Neural cell (in vitro differentiated cells): Measurements from ENCODE around the gene RBMS3. TPM values are rescaled to one million over a fixed set of nuclear protein-coding genes. Genes with fewer than 3 reads are reported as not detected.

Experiments used
- H2AFZ ChIP-seq: fragments of 200-600, 300-800 bp; sonication (generic), shearing (Covaris generic); 2 replicates; pipeline ENCODE4 v1.6.0; 2014; ENCODE audit warnings: low read depth, mild to moderate bottlenecking, antibody characterized with exemption, low read length, moderate library complexity
- H3F3A ChIP-seq: fragments of 200-600 bp; shearing (Covaris generic); 2 replicates; pipeline ENCODE4 v1.6.1; 2016; ENCODE audit warnings: mild to moderate bottlenecking, moderate library complexity, mixed read lengths, antibody characterized with exemption, low read length; ENCODE audit not compliant: insufficient read depth, poor library complexity, severe bottlenecking
- H3K27ac ChIP-seq: fragments of 200-600, 300-800 bp; sonication (generic), shearing (Covaris generic); 2 replicates; pipeline ENCODE4 v1.5.1; 2014; ENCODE audit warnings: mild to moderate bottlenecking, low read length, moderate library complexity
- H3K27me3 ChIP-seq: fragments of 300-800, 200-600 bp; sonication (generic), shearing (Covaris generic); 2 replicates; pipeline ENCODE4 v1.6.0; 2014; ENCODE audit warnings: mild to moderate bottlenecking, low read depth, low read length, moderate library complexity; ENCODE audit not compliant: insufficient read depth
- H3K36me3 ChIP-seq: fragments of 300-800, 200-600 bp; sonication (generic), shearing (Covaris generic); 2 replicates; pipeline ENCODE4 v1.5.1; 2014; ENCODE audit warnings: mild to moderate bottlenecking, antibody characterized with exemption, low read length, moderate library complexity; ENCODE audit not compliant: insufficient read depth
- H3K4me2 ChIP-seq: fragments of 300-800, 200-600 bp; sonication (generic), shearing (Covaris generic); 2 replicates; pipeline ENCODE4 v1.6.0; 2014; ENCODE audit warnings: mild to moderate bottlenecking, low read length
- H3K4me3 ChIP-seq: fragments of 300-800, 200-600 bp; sonication (generic), shearing (Covaris generic); 2 replicates; pipeline ENCODE4 v1.5.1; 2014; ENCODE audit warnings: mild to moderate bottlenecking, low read length, moderate library complexity
- H3K79me2 ChIP-seq: fragments of 200-600 bp; shearing (Covaris generic); replicated peaks from 2 replicates; pipeline ENCODE4 v1.6.0; 2014; ENCODE audit warnings: mild to moderate bottlenecking, low read length, moderate library complexity; ENCODE audit not compliant: insufficient read depth
- H3K9ac ChIP-seq: fragments of 300-800, 200-600 bp; sonication (generic), shearing (Covaris generic); 2 replicates; pipeline ENCODE4 v1.6.1; 2016; ENCODE audit warnings: mild to moderate bottlenecking, low read length, mixed read lengths
- H3K9me2 ChIP-seq: fragments of 200-600 bp; shearing (Covaris generic); 2 replicates; pipeline ENCODE4 v1.6.1; 2016; ENCODE audit warnings: mild to moderate bottlenecking, low read length, mixed read lengths; ENCODE audit not compliant: insufficient read depth
- H3K9me3 ChIP-seq: fragments of 200-600, 300-800 bp; sonication (generic), shearing (Covaris generic); 2 replicates; pipeline ENCODE4 v1.6.1; 2016; ENCODE audit warnings: mild to moderate bottlenecking, mixed run types, low read length, moderate library complexity, mixed read lengths
- H4K20me1 ChIP-seq: fragments of 200-600 bp; shearing (Covaris generic); 2 replicates; pipeline ENCODE4 v1.6.1; 2016; ENCODE audit warnings: mild to moderate bottlenecking, mixed run types; ENCODE audit not compliant: insufficient read depth
- CTCF ChIP-seq: fragments of 450-650 bp; IDR thresholded peaks from 2 replicates; pipeline ENCODE4 v1.5.1; 2014; ENCODE audit warnings: antibody characterized with exemption, mild to moderate bottlenecking, moderate library complexity; ENCODE audit not compliant: poor library complexity, severe bottlenecking
- EP300 ChIP-seq: fragments of 450-650 bp; conservative IDR thresholded peaks from 2 replicates; pipeline ENCODE4 v1.6.1; 2014; ENCODE audit warnings: antibody characterized with exemption, mild to moderate bottlenecking, moderate library complexity; ENCODE audit not compliant: poor library complexity, severe bottlenecking
- EZH2 ChIP-seq: fragments of 200-600, 300-800 bp; shearing (Covaris generic), sonication (generic); IDR thresholded peaks from 2 replicates; pipeline ENCODE4 v1.6.1; 2014; ENCODE audit warnings: antibody characterized with exemption, low read length, borderline replicate concordance, mild to moderate bottlenecking; ENCODE audit not compliant: insufficient read depth, poor library complexity, severe bottlenecking
- MXI1 ChIP-seq: fragments of 450-650 bp; conservative IDR thresholded peaks from 2 replicates; pipeline ENCODE4 v1.6.1; 2014; ENCODE audit warnings: antibody characterized with exemption, mild to moderate bottlenecking; ENCODE audit not compliant: poor library complexity, severe bottlenecking
- POLR2AphosphoS5 ChIP-seq: IDR thresholded peaks from 2 replicates; pipeline ENCODE4 v1.6.1; 2012
- RAD21 ChIP-seq: fragments of 450-650 bp; conservative IDR thresholded peaks from 2 replicates; pipeline ENCODE4 v1.6.1; 2014; ENCODE audit warnings: antibody characterized with exemption, mild to moderate bottlenecking, moderate library complexity
- REST ChIP-seq: IDR thresholded peaks from 2 replicates; pipeline ENCODE4 v1.6.1; 2012; ENCODE audit warnings: borderline replicate concordance
- SMC3 ChIP-seq: fragments of 450-650 bp; conservative IDR thresholded peaks from 2 replicates; pipeline ENCODE4 v1.6.1; 2014; ENCODE audit warnings: antibody characterized with exemption, mild to moderate bottlenecking, moderate library complexity; ENCODE audit not compliant: poor library complexity
- TAF1 ChIP-seq: IDR thresholded peaks from 2 replicates; pipeline ENCODE4 v1.6.1; 2012; ENCODE audit warnings: low read depth
- polyA plus RNA-seq: library from polyadenylated mRNA; depleted of rRNA; stranded (reverse); fragments of >200 nt; gene quantifications from 2 replicates; pipeline ENCODE4 v1.2.3, GENCODE V29; 2014

RBMS3 gene
- polyA plus RNA-seq, 1 donor from 2014 or later: 0.53 TPM

- TF ChIP-seq EP300 (no peak), MXI1 (no peak), TAF1 (no peak), EZH2 (no peak), CTCF (no peak), POLR2AphosphoS5 (no peak)
- H2AFZ ChIP-seq: no peak overlapping the region
- no peaks in the 10 kb centered on the region for H3F3A ChIP-seq
- no peak overlapping the region for H3K4me2 ChIP-seq
- H3K27me3 ChIP-seq: peaks cover 3% of the 10 kb centered on the region
- H3K27ac ChIP-seq: no peak overlapping the region
- no peaks in the 10 kb centered on the region for H3K9me2 ChIP-seq
- H4K20me1 ChIP-seq: no peaks in the 10 kb centered on the region
- no peaks in the 10 kb centered on the region for H3K9me3 ChIP-seq
- H3K36me3 ChIP-seq: no peaks in the 10 kb centered on the region
- H3K79me2 ChIP-seq: no peaks in the 10 kb centered on the region
- no peak overlapping the region for H3K9ac ChIP-seq
- no peak overlapping the region for H3K4me3 ChIP-seq
These were observed 172.0 kb downstream of the RBMS3 start for GRCh38 chr3:29452934-29453283.

- Histone ChIP-seq H3K27ac (no peak overlapping the region), H3K4me3 (no peak overlapping the region)
- no peak for TF ChIP-seq SMC3
- TF ChIP-seq CTCF: no peak
- TF ChIP-seq REST: no peak
- TF ChIP-seq POLR2AphosphoS5: no peak
- TF ChIP-seq TAF1: no peak
- TF ChIP-seq RAD21: no peak
- TF ChIP-seq MXI1: no peak
- no peak for TF ChIP-seq EZH2
- TF ChIP-seq EP300: no peak
These were observed 172.6 kb downstream of the RBMS3 start for GRCh38 chr3:29453284-29454001.

More at GRCh38 chr3:29453284-29454001, 172.6 kb downstream of the RBMS3 start:
- H3K36me3 ChIP-seq: no peaks in the 10 kb centered on the region
- no peaks in the 10 kb centered on the region for H4K20me1 ChIP-seq
- H2AFZ ChIP-seq: no peak overlapping the region
- no peaks in the 10 kb centered on the region for H3K79me2 ChIP-seq
- no peaks in the 10 kb centered on the region for H3K9me3 ChIP-seq
- H3K9me2 ChIP-seq: no peaks in the 10 kb centered on the region
- no peaks in the 10 kb centered on the region for H3F3A ChIP-seq
- H3K27me3 ChIP-seq: peaks cover 3% of the 10 kb centered on the region
- no peak overlapping the region for H3K9ac ChIP-seq
- H3K4me2 ChIP-seq: no peak overlapping the region
